ENCODE measurements around the gene UGT1A7.

The UGT1A7 gene

GRCh38 chr2:233815861-233816260 is 134.2 kb downstream of the UGT1A7 start:
- TF ChIP-seq, protein P1, sequence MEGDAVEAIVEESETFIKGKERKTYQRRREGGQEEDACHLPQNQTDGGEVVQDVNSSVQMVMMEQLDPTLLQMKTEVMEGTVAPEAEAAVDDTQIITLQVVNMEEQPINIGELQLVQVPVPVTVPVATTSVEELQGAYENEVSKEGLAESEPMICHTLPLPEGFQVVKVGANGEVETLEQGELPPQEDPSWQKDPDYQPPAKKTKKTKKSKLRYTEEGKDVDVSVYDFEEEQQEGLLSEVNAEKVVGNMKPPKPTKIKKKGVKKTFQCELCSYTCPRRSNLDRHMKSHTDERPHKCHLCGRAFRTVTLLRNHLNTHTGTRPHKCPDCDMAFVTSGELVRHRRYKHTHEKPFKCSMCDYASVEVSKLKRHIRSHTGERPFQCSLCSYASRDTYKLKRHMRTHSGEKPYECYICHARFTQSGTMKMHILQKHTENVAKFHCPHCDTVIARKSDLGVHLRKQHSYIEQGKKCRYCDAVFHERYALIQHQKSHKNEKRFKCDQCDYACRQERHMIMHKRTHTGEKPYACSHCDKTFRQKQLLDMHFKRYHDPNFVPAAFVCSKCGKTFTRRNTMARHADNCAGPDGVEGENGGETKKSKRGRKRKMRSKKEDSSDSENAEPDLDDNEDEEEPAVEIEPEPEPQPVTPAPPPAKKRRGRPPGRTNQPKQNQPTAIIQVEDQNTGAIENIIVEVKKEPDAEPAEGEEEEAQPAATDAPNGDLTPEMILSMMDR (conservative IDR thresholded peaks at IDR 0.05; ENCODE audit: control insufficient read depth, insufficient read depth, low read depth, low read length): no peak
- no peak overlapping the region for H3K4me3 ChIP-seq (ENCODE audit: control insufficient read depth, low read depth, low read length)

DNA sequence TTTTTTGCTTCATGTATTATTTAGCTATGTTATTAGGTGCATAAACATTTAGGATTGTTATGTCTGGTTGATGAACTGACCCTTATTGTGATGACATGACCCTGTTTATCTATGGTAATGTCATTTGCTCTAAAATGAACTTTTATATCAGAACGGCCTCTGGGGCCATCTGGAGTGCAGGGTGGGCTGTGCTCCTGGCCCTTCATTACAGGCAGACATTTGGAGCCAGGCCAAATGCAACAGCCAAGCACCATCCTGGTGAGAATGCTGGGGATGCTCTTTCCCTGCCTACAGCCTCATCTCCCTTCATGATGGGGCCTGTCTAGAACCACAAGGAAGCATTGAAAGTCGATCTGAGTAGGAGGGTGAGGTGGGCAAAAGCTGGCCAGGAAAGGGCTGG is 134.6 kb downstream of the UGT1A7 start:
- TF ChIP-seq, protein P1 (conservative IDR thresholded peaks at IDR 0.05; ENCODE audit: control insufficient read depth, insufficient read depth, low read depth, low read length): no peak
- no peak overlapping the region for H3K4me3 ChIP-seq (ENCODE audit: control insufficient read depth, low read depth, low read length)
- no peak for DNase-seq (ENCODE audit: low read depth)

More at GRCh38 chr2:233815861-233816260, 134.2 kb downstream of the UGT1A7 start:
- no peak for DNase-seq (ENCODE audit: low read depth)

- DNase-seq (ENCODE audit: low read depth): no peak
- TF ChIP-seq, protein P1 (conservative IDR thresholded peaks at IDR 0.05; ENCODE audit: control insufficient read depth, insufficient read depth, low read depth, low read length): no peak
- no peak overlapping the region for H3K4me3 ChIP-seq (ENCODE audit: control insufficient read depth, low read depth, low read length)
These were observed 135.1 kb downstream of the UGT1A7 start for GRCh38 chr2:233816771-233817170.

GRCh38 chr2:233817361-233817911 is 135.7 kb downstream of the UGT1A7 start:
- TF ChIP-seq, protein P1 (conservative IDR thresholded peaks at IDR 0.05; ENCODE audit: control insufficient read depth, insufficient read depth, low read depth, low read length): no peak
- no peak overlapping the region for H3K4me3 ChIP-seq (ENCODE audit: control insufficient read depth, low read depth, low read length)
- DNase-seq (ENCODE audit: low read depth): peak; percentile 48

DNA sequence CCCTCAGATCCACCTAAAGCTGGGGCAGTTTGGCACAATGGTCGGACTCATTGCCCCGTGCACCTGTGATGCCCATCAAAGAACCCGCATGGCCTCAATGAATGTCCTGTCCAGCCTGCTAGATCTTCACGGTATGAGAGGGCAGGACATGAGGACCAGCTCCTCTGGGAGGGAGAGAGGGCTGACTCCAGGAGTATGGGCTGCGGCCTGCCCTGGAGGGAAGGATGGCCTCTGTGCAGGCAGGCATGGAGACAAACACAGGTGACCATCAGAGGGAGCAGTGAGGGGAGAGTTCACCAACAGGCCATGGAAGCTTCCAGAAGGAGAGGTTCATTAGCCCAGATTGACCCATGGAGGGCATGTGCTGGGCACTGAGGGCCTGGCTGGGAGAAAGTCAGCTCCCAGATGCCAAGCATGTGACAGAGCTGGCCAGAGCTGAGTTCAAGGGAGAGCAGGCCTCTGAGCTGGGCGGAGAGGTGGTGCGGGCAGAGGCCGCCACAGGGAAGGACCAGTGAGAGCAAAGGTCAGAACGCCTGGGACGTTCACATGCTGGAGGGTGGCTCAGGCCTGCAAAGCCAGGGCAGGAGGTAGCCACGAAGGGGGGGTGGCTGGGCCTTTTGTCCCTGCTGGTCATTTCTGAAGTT is 136.4 kb downstream of the UGT1A7 start:
- TF ChIP-seq, protein P1 (conservative IDR thresholded peaks at IDR 0.05; ENCODE audit: control insufficient read depth, insufficient read depth, low read depth, low read length): no peak
- H3K4me3 ChIP-seq (ENCODE audit: control insufficient read depth, low read depth, low read length): no peak overlapping the region
- DNase-seq (ENCODE audit: low read depth): no peak

DNA sequence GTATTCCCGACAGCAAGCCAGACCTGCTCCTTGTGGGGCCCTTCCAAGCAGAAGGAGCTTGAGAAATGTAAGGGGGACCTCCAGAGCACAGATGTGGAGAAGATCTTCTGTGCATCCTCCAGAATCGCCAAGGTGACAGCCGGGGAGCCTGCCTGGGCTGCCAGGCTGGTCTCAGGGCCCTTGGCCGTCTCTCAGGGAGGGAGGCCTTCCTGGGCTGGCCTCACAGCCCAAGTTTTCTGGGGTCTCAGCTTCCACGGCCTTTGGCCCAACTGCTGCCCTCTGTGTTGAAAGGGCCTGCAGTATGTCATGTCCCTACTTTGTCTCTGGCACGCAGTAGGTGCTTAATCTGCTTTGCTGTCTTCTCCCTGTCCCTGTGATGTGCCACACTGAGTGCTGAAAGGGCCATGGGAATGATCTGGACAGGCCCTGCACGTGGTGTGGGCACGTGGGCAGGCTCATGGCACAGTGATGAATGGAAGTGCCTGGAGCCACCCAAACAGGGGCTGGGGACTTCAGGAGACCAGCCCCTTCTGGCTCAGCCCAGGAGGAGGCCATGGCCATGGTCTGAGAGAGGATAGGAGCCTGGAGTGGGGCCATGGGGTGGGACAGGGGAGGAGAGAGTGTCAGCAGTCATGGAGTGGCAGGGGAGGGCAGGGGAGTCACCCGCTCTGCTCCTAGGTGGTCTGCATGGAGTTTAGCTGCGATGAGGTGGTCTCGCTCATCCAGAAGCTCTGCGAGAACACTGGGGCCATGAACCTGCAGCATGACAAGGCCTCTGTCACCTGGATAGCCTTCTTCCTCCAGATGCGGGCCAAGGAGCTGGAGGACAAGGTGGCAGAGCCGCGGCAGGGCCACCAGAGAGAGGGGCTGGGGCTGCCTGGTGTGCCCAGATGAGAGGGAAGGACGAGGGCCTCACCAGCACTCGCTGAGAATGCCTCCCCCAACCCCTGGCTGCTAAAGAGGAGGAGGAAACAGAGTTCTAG is 137.2 kb downstream of the UGT1A7 start:
- H3K4me3 ChIP-seq (ENCODE audit: control insufficient read depth, low read depth, low read length): no peak overlapping the region
- no peak for DNase-seq (ENCODE audit: low read depth)
- TF ChIP-seq, protein P1 (conservative IDR thresholded peaks at IDR 0.05; ENCODE audit: control insufficient read depth, insufficient read depth, low read depth, low read length): no peak
